H1 (cell line): ENCODE data around the gene STX8. TPM values are rescaled to one million over a fixed set of nuclear protein-coding genes. Genes with fewer than 3 reads are reported as not detected.

Experiments used
- CTCF ChIA-PET: fragments of 300-600 bp; sonication (Branson Sonifier 250); formaldehyde crosslinking; loops from one replicate; lab custom pipeline; 2021; ENCODE audit not compliant: partially characterized antibody; lab: Charles Lee
- POLR2A ChIA-PET: fragments of 300-600 bp; sonication (Branson Sonifier 250); formaldehyde crosslinking; loops from one replicate; lab custom pipeline; 2021; ENCODE audit warnings: inconsistent platforms; ENCODE audit not compliant: partially characterized antibody; lab: Charles Lee
- DNase-seq, 2 experiments: peaks; one replicate each; pipeline versions ENCODE4 v3.0.0 to v3.0.0-alpha.2; 2010 to 2022; ENCODE audit warnings: low spot score in 2 of 2, low read depth in 1 of 2, mixed read lengths in 1 of 2
- FAIRE-seq: peaks from 2 replicates; lab custom pipeline; 2011; peaks lifted over from hg19 to GRCh38; lab: Jason Lieb, UNC
- H2AFZ ChIP-seq: 2 replicates; pipeline ENCODE4 v1.8.1; 2012; ENCODE audit warnings: low read length, inconsistent platforms
- H2AK5ac ChIP-seq: 2 replicates; pipeline ENCODE4 v1.6.1; 2013; ENCODE audit warnings: low read depth, low read length
- H2BK120ac ChIP-seq: replicated peaks from 2 replicates; pipeline ENCODE3; 2013; ENCODE audit warnings: low read depth, low read length, inconsistent platforms
- H2BK12ac ChIP-seq: 2 replicates; pipeline ENCODE4 v1.6.1; 2013; ENCODE audit warnings: low read depth, low read length
- H2BK15ac ChIP-seq: 2 replicates; pipeline ENCODE4 v1.6.1; 2013; ENCODE audit warnings: low read length
- H2BK20ac ChIP-seq: 2 replicates; pipeline ENCODE4 v1.6.1; 2013; ENCODE audit warnings: low read length
- H2BK5ac ChIP-seq: 2 replicates; pipeline ENCODE4 v1.6.1; 2013; ENCODE audit warnings: low read depth, low read length
- H3K14ac ChIP-seq: 2 replicates; pipeline ENCODE4 v1.6.1; 2013; ENCODE audit warnings: inconsistent platforms; ENCODE audit not compliant: insufficient read length
- H3K18ac ChIP-seq: 2 replicates; pipeline ENCODE4 v1.6.1; 2013; ENCODE audit warnings: low read length; ENCODE audit errors: extremely low read depth
- H3K23ac ChIP-seq: 2 replicates; pipeline ENCODE4 v1.6.1; 2013; ENCODE audit warnings: inconsistent platforms; ENCODE audit not compliant: insufficient read length
- H3K23me2 ChIP-seq: 2 replicates; pipeline ENCODE4 v1.6.1; 2013; ENCODE audit warnings: low read depth, low read length
- H3K27ac ChIP-seq: 2 replicates; pipeline ENCODE4 v1.6.1; 2011; ENCODE audit warnings: low read depth, low read length, inconsistent platforms
- H3K27me3 ChIP-seq, 4 experiments: replicated peaks in 1 of 4; 1 replicate in 1 of 4; 2 replicates in 3 of 4; pipeline versions ENCODE4 v1.6.1 to v1.8.1; 2011 to 2013; ENCODE audit warnings: low read length in 3 of 4, mild to moderate bottlenecking in 3 of 4, inconsistent platforms in 2 of 4, mixed read lengths in 2 of 4, moderate library complexity in 1 of 4; ENCODE audit not compliant: control insufficient read depth in 3 of 4, insufficient read depth in 3 of 4; ENCODE audit errors: extremely low read depth in 1 of 4
- H3K36me3 ChIP-seq, 4 experiments: 2 replicates each; pipeline versions ENCODE4 v1.6.1 to v1.8.1; 2011 to 2013; ENCODE audit warnings: mild to moderate bottlenecking in 4 of 4, low read length in 3 of 4, moderate library complexity in 2 of 4, control low read depth in 1 of 4, inconsistent platforms in 1 of 4; ENCODE audit not compliant: insufficient read depth in 4 of 4, control insufficient read depth in 2 of 4
- H3K4ac ChIP-seq: replicated peaks from 2 replicates; pipeline ENCODE3; 2013; ENCODE audit warnings: low read length, low read depth, mixed read lengths, inconsistent platforms; ENCODE audit not compliant: insufficient read length
- H3K4me1 ChIP-seq, 4 experiments: replicated peaks in 1 of 4; 1 replicate in 1 of 4; 2 replicates in 3 of 4; pipeline versions ENCODE4 v1.6.1 to v1.8.1; 2011 to 2013; ENCODE audit warnings: low read length in 3 of 4, inconsistent platforms in 2 of 4, mixed read lengths in 1 of 4; ENCODE audit not compliant: insufficient read depth in 4 of 4, control insufficient read depth in 3 of 4
- H3K4me2 ChIP-seq, 2 experiments: 2 replicates each; pipeline versions ENCODE4 v1.6.1 to v1.8.1; 2011 to 2013; ENCODE audit warnings: low read depth in 2 of 2, low read length in 2 of 2, control low read depth in 1 of 2, inconsistent platforms in 1 of 2, mild to moderate bottlenecking in 1 of 2; ENCODE audit not compliant: insufficient read depth in 1 of 2
- H3K4me3 ChIP-seq, 4 experiments: fragments of 200-600, 300-600 bp in 1 of 4; sonication (generic), shearing (Covaris generic), sonication (Bioruptor Twin) in 1 of 4; 2 replicates each; pipeline versions ENCODE4 v1.5.1 to v1.8.1; 2011 to 2016; ENCODE audit warnings: low read length in 4 of 4, low read depth in 3 of 4, control low read depth in 2 of 4, inconsistent platforms in 2 of 4, mild to moderate bottlenecking in 2 of 4, mixed read lengths in 1 of 4, moderate library complexity in 1 of 4; ENCODE audit not compliant: insufficient read depth in 2 of 4; ENCODE audit errors: extremely low read depth in 1 of 4
- H3K56ac ChIP-seq: replicated peaks from 2 replicates; pipeline ENCODE3; 2013; ENCODE audit warnings: low read depth, mild to moderate bottlenecking, mixed read lengths, low read length, inconsistent platforms; ENCODE audit not compliant: insufficient read length
- H3K79me1 ChIP-seq: 2 replicates; pipeline ENCODE4 v1.6.1; 2013; ENCODE audit warnings: low read depth, low read length, control low read depth
- H3K79me2 ChIP-seq, 2 experiments: 2 replicates each; pipeline versions ENCODE4 v1.6.1 to v1.8.1; 2012 to 2013; ENCODE audit warnings: low read length in 2 of 2, mild to moderate bottlenecking in 2 of 2, inconsistent platforms in 1 of 2; ENCODE audit not compliant: insufficient read depth in 2 of 2, control insufficient read depth in 1 of 2
- H3K9ac ChIP-seq, 4 experiments: replicated peaks in 1 of 4; 1 replicate in 1 of 4; 2 replicates in 3 of 4; pipeline versions ENCODE4 v1.6.1 to v1.8.1; 2011 to 2013; ENCODE audit warnings: low read depth in 3 of 4, low read length in 3 of 4, control low read depth in 2 of 4, mild to moderate bottlenecking in 2 of 4, moderate library complexity in 2 of 4, inconsistent platforms in 1 of 4; ENCODE audit errors: extremely low read depth in 1 of 4
- H3K9me3 ChIP-seq, 2 experiments: 2 replicates each; pipeline versions ENCODE4 v1.6.1 to v1.8.1; 2012 to 2013; ENCODE audit warnings: mild to moderate bottlenecking in 2 of 2, moderate library complexity in 2 of 2, control low read depth in 1 of 2, inconsistent platforms in 1 of 2, low read depth in 1 of 2, low read length in 1 of 2, mixed read lengths in 1 of 2; ENCODE audit not compliant: insufficient read depth in 2 of 2
- H4K20me1 ChIP-seq, 2 experiments: replicated peaks in 1 of 2; 2 replicates each; pipeline versions ENCODE3 to v1.8.1; 2011 to 2013; ENCODE audit warnings: inconsistent platforms in 2 of 2, low read length in 2 of 2, mild to moderate bottlenecking in 1 of 2; ENCODE audit not compliant: insufficient read depth in 2 of 2, control insufficient read depth in 1 of 2
- H4K5ac ChIP-seq: 2 replicates; pipeline ENCODE4 v1.6.1; 2013; ENCODE audit warnings: low read length, low read depth, mixed read lengths, inconsistent platforms; ENCODE audit not compliant: insufficient read length
- H4K8ac ChIP-seq: 2 replicates; pipeline ENCODE4 v1.8.0; 2013; ENCODE audit warnings: mild to moderate bottlenecking, moderate library complexity, low read length, inconsistent platforms; ENCODE audit not compliant: insufficient read depth; ENCODE audit errors: extremely low read depth
- H4K91ac ChIP-seq: replicated peaks from 2 replicates; pipeline ENCODE3; 2013; ENCODE audit warnings: low read length, mixed read lengths, inconsistent platforms; ENCODE audit not compliant: insufficient read length
- BACH1 ChIP-seq: IDR thresholded peaks from 2 replicates; pipeline ENCODE4 v1.6.1; 2012; ENCODE audit warnings: low read length, improper control_type of control experiment
- CREB1 ChIP-seq: IDR thresholded peaks from 2 replicates; pipeline ENCODE4 v1.6.1; 2012; ENCODE audit warnings: inconsistent platforms
- EGR1 ChIP-seq: IDR thresholded peaks from 2 replicates; pipeline ENCODE4 v1.6.1; 2011; ENCODE audit warnings: low read depth, low read length, borderline replicate concordance
- GABPA ChIP-seq: IDR thresholded peaks from 2 replicates; pipeline ENCODE4 v1.6.1; 2011; ENCODE audit warnings: mild to moderate bottlenecking, low read length, moderate library complexity, borderline replicate concordance; ENCODE audit not compliant: insufficient read depth
- JUN ChIP-seq: IDR thresholded peaks from 2 replicates; pipeline ENCODE4 v1.6.1; 2011; ENCODE audit warnings: low read depth, mild to moderate bottlenecking, improper control_type of control experiment, low read length
- KDM1A ChIP-seq: fragments of 200-600, 300-600 bp; sonication (generic); IDR thresholded peaks from 2 replicates; pipeline ENCODE4 v1.7.1; 2016; ENCODE audit warnings: mild to moderate bottlenecking, low read length, borderline replicate concordance
- POU5F1 ChIP-seq: IDR thresholded peaks from 2 replicates; pipeline ENCODE4 v1.6.1; 2011; ENCODE audit warnings: low read depth, mild to moderate bottlenecking, low read length, moderate library complexity
- RBBP5 ChIP-seq: IDR thresholded peaks from 2 replicates; pipeline ENCODE4 v1.7.1; 2012; ENCODE audit warnings: low read depth, mild to moderate bottlenecking, inconsistent platforms, low read length, moderate library complexity, borderline replicate concordance
- SIRT6 ChIP-seq: IDR thresholded peaks from one replicate; pipeline ENCODE4 v1.7.1; 2012; ENCODE audit warnings: low read length, inconsistent platforms
- TCF12 ChIP-seq: IDR thresholded peaks from 2 replicates; pipeline ENCODE4 v1.6.1; 2011; ENCODE audit warnings: low read depth, mild to moderate bottlenecking, low read length
- TEAD4 ChIP-seq: IDR thresholded peaks from 2 replicates; pipeline ENCODE4 v1.6.1; 2012; ENCODE audit warnings: low read depth, low read length, inconsistent platforms, mixed read lengths
- WGBS, 2 experiments: shearing (Covaris generic) in 1 of 2; methylation state at CpG; one replicate each; pipeline versions ENCODE4 v1.1.6 to v1.1.7; 2013 to 2015; ENCODE audit warnings: low lambda C conversion rate in 2 of 2, mixed read lengths in 2 of 2, inconsistent platforms in 1 of 2, low coverage in 1 of 2, missing lambda C conversion rate in 1 of 2; ENCODE audit not compliant: insufficient replicate concordance in 2 of 2, insufficient coverage in 1 of 2, insufficient read length in 1 of 2; ENCODE audit errors: extremely low coverage in 1 of 2, missing lambda C conversion rate in 1 of 2; 5-methylcytosine and 5-hydroxymethylcytosine counted together
- polyA plus RNA-seq, 7 experiments: library from polyadenylated mRNA; depleted of rRNA in 3 of 7; stranded (reverse) in 5 of 7; unstranded in 2 of 7; fragments of >200 nt in 5 of 7; fragments of 200-250 nt in 2 of 7; gene quantifications; 1 replicate in 5 of 7; 2 replicates in 1 of 7; 4 replicates in 1 of 7; pipeline versions ENCODE4 v1.2.1 to v1.2.3, GENCODE V29; 2011 to 2013; ENCODE audit warnings: missing spikeins in 2 of 7, mixed read lengths in 2 of 7
- total RNA-seq: library from RNA; stranded (reverse); fragmentation: NEBNext Ultra II Directional; extraction: Animal tissue kit (Norgen Biotek cat#: 25700); gene quantifications from 2 replicates; pipeline ENCODE4 v1.2.1, GENCODE V29; 2021
- TF ChIP-seq, protein P1 (sequence below): IDR thresholded peaks from 2 replicates; pipeline ENCODE4 v1.6.1; 2012; ENCODE audit warnings: inconsistent platforms

The STX8 gene
- total and polyA plus RNA-seq, 2 of the 8 experiments (the other 6 are each of a cell fraction or from before 2014, with no cell fraction given): 22.8 to 42.5 TPM

GRCh38 chr17:9424071-9424640 is 151.5 kb downstream of the STX8 start:
- Histone ChIP-seq H3K9ac (no peak overlapping the region; a peak in 1 of 7 replicates), H2BK120ac (no peak overlapping the region), H2BK15ac (no peak overlapping the region), H3K23ac (no peak overlapping the region), H3K9me3 (no peaks in the 10 kb centered on the region), H2BK5ac (peak overlapping the region; percentile 85; the same call in 1 of the 2 replicates), H3K36me3 (no peaks in the 10 kb centered on the region), H2AK5ac (no peak overlapping the region), H4K20me1 (no peaks in the 10 kb centered on the region), H3K18ac (peak overlapping the region; percentile 41; the same call in 1 of the 2 replicates), H3K79me1 (no peaks in the 10 kb centered on the region), H4K5ac (no peak overlapping the region), H3K27me3 (no peaks in the 10 kb centered on the region), H2BK12ac (peak overlapping the region; percentile 92; the same call in 1 of the 2 replicates), H4K91ac (peak overlapping the region; percentile 38), H3K14ac (no peak overlapping the region), H3K23me2 (no peaks in the 10 kb centered on the region; the same call in 1 of the 2 replicates), H3K4me2 (peak overlapping the region in 1 of 2 experiments; percentile 51; a peak in 3 of 4 replicates), H3K27ac (peak overlapping the region; percentile 41; the same call in 1 of the 2 replicates), H3K79me2 (no peaks in the 10 kb centered on the region), H3K4me1 (peaks cover 6 to 9% (median 7%) of the 10 kb centered on the region in 4 experiments; a peak in 6 of 7 replicates), H3K56ac (no peak overlapping the region), H3K4ac (no peak overlapping the region), H4K8ac (peak overlapping the region; percentile 78), H3K4me3 (0 out of 8 replicates have a peak overlapping the region, but pooled peaks of 1 of the 4 experiments have one; percentile 10), H2AFZ (peak overlapping the region; percentile 8; the same call in 1 of the 2 replicates), H2BK20ac (no peak overlapping the region; the same call in 1 of the 2 replicates)
- peak; percentile 7 for FAIRE-seq
- ChIA-PET CTCF (interaction anchor here (0.5 to 1.6 kb wide), 2 partner anchors 146 to 347 kb away, joined by 3 read pairs; no protein-coding TSS in a partner anchor), POLR2A (interaction anchor here (1.2 kb wide), 1 partner anchor 88 kb away, joined by 3 read pairs; no protein-coding TSS in a partner anchor)
- 49% methylated on average over 8 of the region's 8 CpGs; no CpG with 5 or more reads in 1 of the 2 experiments for WGBS, 2 experiments
- DNase-seq: peak in 1 of 2 experiments; percentile 53
- TF ChIP-seq TEAD4 (peak; percentile 81), TCF12 (no peak), CREB1 (no peak), GABPA (no peak), RBBP5 (no peak), KDM1A (peak; percentile 43; the same call in 1 of the 2 replicates), SIRT6 (no peak), JUN (no peak), BACH1 (no peak), EGR1 (no peak), POU5F1 (no peak)
- TF ChIP-seq, protein P1, sequence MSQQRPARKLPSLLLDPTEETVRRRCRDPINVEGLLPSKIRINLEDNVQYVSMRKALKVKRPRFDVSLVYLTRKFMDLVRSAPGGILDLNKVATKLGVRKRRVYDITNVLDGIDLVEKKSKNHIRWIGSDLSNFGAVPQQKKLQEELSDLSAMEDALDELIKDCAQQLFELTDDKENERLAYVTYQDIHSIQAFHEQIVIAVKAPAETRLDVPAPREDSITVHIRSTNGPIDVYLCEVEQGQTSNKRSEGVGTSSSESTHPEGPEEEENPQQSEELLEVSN: no peak
